ENCODE data around the gene SORL1-AS1.

The SORL1-AS1 gene

GRCh38 chr11:121425828-121426227 is 26.9 kb downstream of the SORL1-AS1 start:
- H3K79me2 ChIP-seq (ENCODE audit: insufficient read depth, low read depth, low read length), result no peaks in the 10 kb centered on the region
- ChIA-PET POLR2A (interaction anchor here (1.0 to 15.2 kb wide), 5 partner anchors 8 to 53 kb away, joined by 3 to 413 read pairs (median 7); partner anchors contain the start of genes SORL1 and SORL1-AS1), CTCF (ENCODE audit: unreplicated experiment) (no interaction called here)
- BruUV-seq (replicated peaks), result no TSS peak
- peak overlapping the region; percentile 99 for H3K27ac ChIP-seq (ENCODE audit: low read depth, low read length, poor library complexity, severe bottlenecking)
- TF ChIP-seq CTCF (conservative IDR thresholded peaks at IDR 0.05; ENCODE audit: low read length), result no peak
- TF ChIP-seq EZH2phosphoT487 (IDR thresholded peaks at IDR 0.05; ENCODE audit: borderline replicate concordance, low read depth, low read length), result no peak
- H3K4me3 ChIP-seq (ENCODE audit: low read depth, low read length, poor library complexity, severe bottlenecking), result no peak overlapping the region
- H3K36me3 ChIP-seq (ENCODE audit: insufficient read depth, low read length), result peaks cover 17% of the 10 kb centered on the region
- no peak overlapping the region for H2AFZ ChIP-seq (ENCODE audit: low read length)
- peaks cover 98% of the 10 kb centered on the region for H3K4me1 ChIP-seq (ENCODE audit: insufficient read depth, low read length, poor library complexity, severe bottlenecking)
- peaks cover 14% of the 10 kb centered on the region; the same call in 1 of the 2 replicates for H3K9me3 ChIP-seq (ENCODE audit: low read length)
- H4K20me1 ChIP-seq (ENCODE audit: insufficient read depth, low read length), result no peaks in the 10 kb centered on the region
- no peaks in the 10 kb centered on the region for H3K9me2 ChIP-seq (ENCODE audit: insufficient read depth, low read length)
- intact Hi-C loops (cut with micrococcal nuclease; ENCODE audit: unreplicated experiment), result no loop called here
- peak overlapping the region; percentile 73; the same call in 1 of the 2 replicates for H3K4me2 ChIP-seq (ENCODE audit: low read length)
- no peak for DNase-seq (ENCODE audit: low spot score)

- Histone ChIP-seq H4K20me1 (ENCODE audit: insufficient read depth, low read length) (no peaks in the 10 kb centered on the region), H3K79me2 (ENCODE audit: insufficient read depth, low read depth, low read length) (no peaks in the 10 kb centered on the region), H3K9me2 (ENCODE audit: insufficient read depth, low read length) (no peaks in the 10 kb centered on the region), H3K4me1 (ENCODE audit: insufficient read depth, low read length, poor library complexity, severe bottlenecking) (peaks cover 99% of the 10 kb centered on the region), H3K4me3 (ENCODE audit: low read depth, low read length, poor library complexity, severe bottlenecking) (no peak overlapping the region), H3K36me3 (ENCODE audit: insufficient read depth, low read length) (peaks cover 17% of the 10 kb centered on the region), H2AFZ (ENCODE audit: low read length) (peak overlapping the region; percentile 2; the same call in 1 of the 2 replicates), H3K9me3 (ENCODE audit: low read length) (peaks cover 14% of the 10 kb centered on the region; the same call in 1 of the 2 replicates), H3K4me2 (ENCODE audit: low read length) (peak overlapping the region; percentile 59), H3K27ac (ENCODE audit: low read depth, low read length, poor library complexity, severe bottlenecking) (peak overlapping the region; percentile 91)
- BruUV-seq (replicated peaks), result no TSS peak
- peak; percentile 87 for DNase-seq (ENCODE audit: low spot score)
- ChIA-PET POLR2A (interaction anchor here (0.6 to 2.6 kb wide), 5 partner anchors 14 to 95 kb away, joined by 3 to 6 read pairs (median 4); no protein-coding TSS in a partner anchor), CTCF (ENCODE audit: unreplicated experiment) (no interaction called here)
- TF ChIP-seq CTCF (conservative IDR thresholded peaks at IDR 0.05; ENCODE audit: low read length) (no peak), EZH2phosphoT487 (IDR thresholded peaks at IDR 0.05; ENCODE audit: borderline replicate concordance, low read depth, low read length) (no peak)
- intact Hi-C loops (cut with micrococcal nuclease; ENCODE audit: unreplicated experiment), result no loop called here
Observed at GRCh38 chr11:121422675-121423074, 30.1 kb downstream of the SORL1-AS1 start.

- Histone ChIP-seq H3K36me3 (ENCODE audit: insufficient read depth, low read length) (peaks cover 17% of the 10 kb centered on the region), H3K4me2 (ENCODE audit: low read length) (peak overlapping the region; percentile 59), H3K79me2 (ENCODE audit: insufficient read depth, low read depth, low read length) (no peaks in the 10 kb centered on the region), H2AFZ (ENCODE audit: low read length) (peak overlapping the region; percentile 52; the same call in 1 of the 2 replicates), H3K27ac (ENCODE audit: low read depth, low read length, poor library complexity, severe bottlenecking) (peak overlapping the region; percentile 91), H3K4me1 (ENCODE audit: insufficient read depth, low read length, poor library complexity, severe bottlenecking) (peaks cover 95% of the 10 kb centered on the region), H3K9me2 (ENCODE audit: insufficient read depth, low read length) (no peaks in the 10 kb centered on the region), H3K4me3 (ENCODE audit: low read depth, low read length, poor library complexity, severe bottlenecking) (no peak overlapping the region), H4K20me1 (ENCODE audit: insufficient read depth, low read length) (no peaks in the 10 kb centered on the region), H3K9me3 (ENCODE audit: low read length) (peaks cover 14% of the 10 kb centered on the region; the same call in 1 of the 2 replicates)
- intact Hi-C loops (cut with micrococcal nuclease; ENCODE audit: unreplicated experiment), result no loop called here
- BruUV-seq (replicated peaks), result no TSS peak
- peak; percentile 49 for TF ChIP-seq CTCF (conservative IDR thresholded peaks at IDR 0.05; ENCODE audit: low read length)
- TF ChIP-seq EZH2phosphoT487 (IDR thresholded peaks at IDR 0.05; ENCODE audit: borderline replicate concordance, low read depth, low read length), result no peak
- POLR2A ChIA-PET, result interaction anchor here (0.7 to 8.1 kb wide), 10 partner anchors 9 to 94 kb away, joined by 3 to 104 read pairs (median 7); no protein-coding TSS in a partner anchor
- no peak for DNase-seq (ENCODE audit: low spot score)
- CTCF ChIA-PET (ENCODE audit: unreplicated experiment), result no interaction called here
Observed at GRCh38 chr11:121421149-121421901, 31.4 kb downstream of the SORL1-AS1 start.
